ENCODE results near the gene SH3BP2. TPM values are rescaled to one million over a fixed set of nuclear protein-coding genes. Genes with fewer than 3 reads are reported as not detected.

SH3BP2 gene
- total RNA-seq, 2 donors from 2014 or later, result 20.1 to 25.2 TPM

- Histone ChIP-seq H3K36me3 (no peaks in the 10 kb centered on the region), H3K4me1 (peaks cover 0 to 16% of the 10 kb centered on the region in 2 donors), H3K4me3 (peak overlapping the region; percentile 42 to 48), H3K9me3 (no peaks in the 10 kb centered on the region), H3K27ac (peak overlapping the region; percentile 63 to 67), H3K27me3 (no peaks in the 10 kb centered on the region)
- DNase-seq (ENCODE audit: low spot score), result no peak
- TF ChIP-seq CTCF (IDR thresholded peaks at IDR 0.05), result no peak
Measured at GRCh38 chr4:2763511-2763967, 29.3 kb upstream of the SH3BP2 start.

- no peak for DNase-seq (ENCODE audit: low spot score)
- no peak for TF ChIP-seq CTCF (IDR thresholded peaks at IDR 0.05)
- no peaks in the 10 kb centered on the region for H3K36me3 ChIP-seq
- H3K9me3 ChIP-seq, result no peaks in the 10 kb centered on the region
- no peak overlapping the region for H3K27ac ChIP-seq
- no peak overlapping the region for H3K4me3 ChIP-seq
- no peaks in the 10 kb centered on the region for H3K27me3 ChIP-seq
- H3K4me1 ChIP-seq, result peaks cover 0 to 21% of the 10 kb centered on the region in 2 donors
Measured at GRCh38 chr4:2765832-2766526, 26.9 kb upstream of the SH3BP2 start.

DNA sequence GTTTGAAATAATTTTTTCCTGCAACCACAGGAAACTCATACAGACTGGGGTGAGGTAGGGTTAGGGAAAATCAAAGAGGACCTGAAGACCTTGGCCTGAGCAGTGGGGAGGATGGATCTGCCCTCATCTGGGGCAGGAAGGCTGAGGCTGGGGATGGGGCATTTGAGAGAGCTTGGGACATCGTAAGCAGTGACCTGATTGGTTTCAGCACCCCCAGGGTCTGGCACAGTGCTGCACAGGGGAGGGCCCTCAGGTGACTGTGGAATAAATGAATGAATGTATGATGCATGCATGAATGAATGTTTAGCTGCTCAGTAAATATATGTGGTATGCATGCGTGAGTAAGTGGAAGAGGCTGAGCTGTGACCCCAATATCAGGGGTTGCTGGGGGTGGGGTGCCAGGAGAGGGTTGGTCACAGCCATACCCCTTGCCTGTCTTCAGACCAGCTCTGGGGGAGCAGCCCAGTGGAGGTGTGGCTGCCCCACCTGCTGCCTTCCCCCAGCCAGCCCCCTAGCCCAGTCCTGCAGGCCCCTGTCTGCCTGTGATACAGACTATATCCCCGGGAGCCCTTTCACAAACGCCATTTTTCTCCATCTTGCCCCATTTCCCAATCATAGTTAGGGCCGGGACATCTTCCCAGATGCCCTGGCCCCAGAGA is 25.7 kb upstream of the SH3BP2 start:
- no peak for DNase-seq (ENCODE audit: low spot score)

GRCh38 chr4:2767705-2768074 is 25.2 kb upstream of the SH3BP2 start:
- Histone ChIP-seq H3K27me3 (no peaks in the 10 kb centered on the region), H3K27ac (peak overlapping the region in 1 of 2 donors; percentile 29), H3K9me3 (no peaks in the 10 kb centered on the region), H3K36me3 (no peaks in the 10 kb centered on the region), H3K4me3 (no peak overlapping the region), H3K4me1 (peaks cover 0 to 21% of the 10 kb centered on the region in 2 donors)
- no peak for DNase-seq (ENCODE audit: low spot score)
- no peak for TF ChIP-seq CTCF (IDR thresholded peaks at IDR 0.05)

More for the DNA sequence above, 25.7 kb upstream of the SH3BP2 start:
- TF ChIP-seq CTCF (IDR thresholded peaks at IDR 0.05), result no peak
- Histone ChIP-seq H3K27me3 (no peaks in the 10 kb centered on the region), H3K36me3 (no peaks in the 10 kb centered on the region), H3K4me3 (no peak overlapping the region), H3K4me1 (peaks cover 0 to 21% of the 10 kb centered on the region in 2 donors), H3K9me3 (no peaks in the 10 kb centered on the region), H3K27ac (peak overlapping the region in 1 of 2 donors; percentile 29)

GRCh38 chr4:2768124-2768523 is 24.8 kb upstream of the SH3BP2 start:
- Histone ChIP-seq H3K27ac (no peak overlapping the region), H3K36me3 (no peaks in the 10 kb centered on the region), H3K4me1 (peaks cover 0 to 21% of the 10 kb centered on the region in 2 donors), H3K4me3 (no peak overlapping the region), H3K27me3 (no peaks in the 10 kb centered on the region), H3K9me3 (no peaks in the 10 kb centered on the region)
- TF ChIP-seq CTCF (IDR thresholded peaks at IDR 0.05), result no peak
- no peak for DNase-seq (ENCODE audit: low spot score)

Measured in right atrium auricular region (tissue), 2 donors.